ENCODE results near the gene PWWP2A. TPM values are rescaled to one million over a fixed set of nuclear protein-coding genes. Genes with fewer than 3 reads are reported as not detected.
"Not testable (repeated sequence)": the region's sequence is repeated elsewhere in the genome, so short reads cannot be mapped to it uniquely, and the experiment has no call there.

Gene PWWP2A
- total RNA-seq, 1 donor from 2014 or later, result 19.6 TPM

DNA sequence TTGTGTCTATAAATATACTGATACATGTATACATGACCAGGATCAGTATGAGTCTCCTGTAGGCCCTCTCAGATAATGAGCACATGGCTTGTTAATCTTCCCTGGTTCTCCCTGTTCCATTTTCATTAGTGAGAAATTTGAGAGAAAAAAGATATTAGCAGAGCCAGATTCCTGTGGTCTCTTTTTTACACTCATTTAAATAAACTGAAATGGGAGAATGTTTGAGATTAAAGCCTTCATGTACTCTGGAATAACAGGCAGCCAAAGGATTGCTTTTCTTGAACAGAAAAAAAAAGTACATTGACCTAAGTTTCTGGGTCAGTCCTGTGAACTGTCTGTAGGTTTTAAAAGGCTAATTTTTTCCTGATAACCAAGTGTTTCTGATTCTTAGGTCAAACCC lies 44.2 kb downstream of the PWWP2A start:
- H3K27me3 Mint-ChIP-seq (ENCODE audit: low read depth, unreplicated experiment), result no peaks in the 10 kb centered on the region
- no peak overlapping the region for H3K4me2 ChIP-seq (ENCODE audit: low read length)
- H3K4me1 Mint-ChIP-seq (ENCODE audit: low read depth, unreplicated experiment), result peaks cover 5% of the 10 kb centered on the region
- peak; percentile 49 for DNase-seq (ENCODE audit: low read depth)
- H3K9ac ChIP-seq (ENCODE audit: low read length), result no peak overlapping the region
- peak overlapping the region; percentile 58 for H3K27ac Mint-ChIP-seq (ENCODE audit: unreplicated experiment)
- H2AFZ ChIP-seq (ENCODE audit: low read depth, low read length), result no peak overlapping the region
- no peaks in the 10 kb centered on the region for H3K27me3 ChIP-seq (ENCODE audit: insufficient read depth, low read length)
- peaks cover 7% of the 10 kb centered on the region for H3K4me1 ChIP-seq (ENCODE audit: insufficient read depth, low read length)
- H3K27ac ChIP-seq (ENCODE audit: low read depth, low read length), result no peak overlapping the region
- peak overlapping the region; percentile 20 for H3K4me3 Mint-ChIP-seq (ENCODE audit: unreplicated experiment)
- H3K79me2 ChIP-seq (ENCODE audit: insufficient read depth, low read length), result no peaks in the 10 kb centered on the region
- H3K9me3 Mint-ChIP-seq (ENCODE audit: unreplicated experiment), result no peaks in the 10 kb centered on the region
- no peak for FAIRE-seq
- no peak overlapping the region for H3K4me3 ChIP-seq (ENCODE audit: insufficient read depth, low read depth, low read length)
- H3K36me3 Mint-ChIP-seq (ENCODE audit: low read depth, unreplicated experiment), result no peaks in the 10 kb centered on the region
- H4K20me1 ChIP-seq (ENCODE audit: insufficient read depth, low read length), result no peaks in the 10 kb centered on the region
- H3K36me3 ChIP-seq (ENCODE audit: insufficient read depth, low read length), result peaks cover 4% of the 10 kb centered on the region
- TF ChIP-seq, protein P1, sequence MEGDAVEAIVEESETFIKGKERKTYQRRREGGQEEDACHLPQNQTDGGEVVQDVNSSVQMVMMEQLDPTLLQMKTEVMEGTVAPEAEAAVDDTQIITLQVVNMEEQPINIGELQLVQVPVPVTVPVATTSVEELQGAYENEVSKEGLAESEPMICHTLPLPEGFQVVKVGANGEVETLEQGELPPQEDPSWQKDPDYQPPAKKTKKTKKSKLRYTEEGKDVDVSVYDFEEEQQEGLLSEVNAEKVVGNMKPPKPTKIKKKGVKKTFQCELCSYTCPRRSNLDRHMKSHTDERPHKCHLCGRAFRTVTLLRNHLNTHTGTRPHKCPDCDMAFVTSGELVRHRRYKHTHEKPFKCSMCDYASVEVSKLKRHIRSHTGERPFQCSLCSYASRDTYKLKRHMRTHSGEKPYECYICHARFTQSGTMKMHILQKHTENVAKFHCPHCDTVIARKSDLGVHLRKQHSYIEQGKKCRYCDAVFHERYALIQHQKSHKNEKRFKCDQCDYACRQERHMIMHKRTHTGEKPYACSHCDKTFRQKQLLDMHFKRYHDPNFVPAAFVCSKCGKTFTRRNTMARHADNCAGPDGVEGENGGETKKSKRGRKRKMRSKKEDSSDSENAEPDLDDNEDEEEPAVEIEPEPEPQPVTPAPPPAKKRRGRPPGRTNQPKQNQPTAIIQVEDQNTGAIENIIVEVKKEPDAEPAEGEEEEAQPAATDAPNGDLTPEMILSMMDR (IDR thresholded peaks at IDR 0.05; ENCODE audit: insufficient read depth, low read depth, low read length), result no peak
- no peak for TF ChIP-seq EZH2 (IDR thresholded peaks at IDR 0.05; ENCODE audit: insufficient read depth, low read length)
- H3K9me3 ChIP-seq (ENCODE audit: insufficient read depth, low read depth, low read length), result no peaks in the 10 kb centered on the region

DNA sequence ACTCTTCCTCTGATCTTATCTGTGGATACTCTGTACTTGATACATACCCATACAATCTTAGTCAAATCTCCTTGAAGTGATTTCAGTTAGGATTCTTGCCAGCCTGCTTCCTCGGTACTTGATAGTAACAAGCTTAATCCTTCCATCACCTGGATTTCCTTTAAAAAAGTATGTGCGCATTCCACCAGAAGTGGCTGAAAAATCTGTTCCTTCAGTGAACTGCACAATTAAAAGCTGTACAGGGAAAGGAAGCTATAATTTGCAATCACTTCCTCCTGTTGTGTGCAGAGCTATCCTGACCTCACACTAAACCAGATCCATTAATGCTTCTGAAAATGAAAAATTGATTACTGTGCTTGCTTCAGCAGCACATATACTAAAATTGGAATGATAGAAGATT lies 47.3 kb downstream of the PWWP2A start:
- Mint-ChIP-seq H3K36me3 (ENCODE audit: low read depth, unreplicated experiment) (no peaks in the 10 kb centered on the region), H3K27ac (ENCODE audit: unreplicated experiment) (no peak overlapping the region), H3K4me3 (ENCODE audit: unreplicated experiment) (no peak overlapping the region), H3K4me1 (ENCODE audit: low read depth, unreplicated experiment) (peaks cover 5% of the 10 kb centered on the region), H3K9me3 (ENCODE audit: unreplicated experiment) (no peaks in the 10 kb centered on the region), H3K27me3 (ENCODE audit: low read depth, unreplicated experiment) (no peaks in the 10 kb centered on the region)
- H3K27ac ChIP-seq (ENCODE audit: low read depth, low read length), result no peak overlapping the region
- no peaks in the 10 kb centered on the region for H3K79me2 ChIP-seq (ENCODE audit: insufficient read depth, low read length)
- TF ChIP-seq, protein P1 (IDR thresholded peaks at IDR 0.05; ENCODE audit: insufficient read depth, low read depth, low read length), result no peak
- H3K4me2 ChIP-seq (ENCODE audit: low read length), result no peak overlapping the region
- no peaks in the 10 kb centered on the region for H3K27me3 ChIP-seq (ENCODE audit: insufficient read depth, low read length)
- H3K9me3 ChIP-seq (ENCODE audit: insufficient read depth, low read depth, low read length), result no peaks in the 10 kb centered on the region
- H3K36me3 ChIP-seq (ENCODE audit: insufficient read depth, low read length), result no peaks in the 10 kb centered on the region
- H3K4me3 ChIP-seq (ENCODE audit: insufficient read depth, low read depth, low read length), result no peak overlapping the region
- H3K9ac ChIP-seq (ENCODE audit: low read length), result no peak overlapping the region
- FAIRE-seq, result no peak
- DNase-seq (ENCODE audit: low read depth), result no peak
- H3K4me1 ChIP-seq (ENCODE audit: insufficient read depth, low read length), result peaks cover 3% of the 10 kb centered on the region
- no peak overlapping the region for H2AFZ ChIP-seq (ENCODE audit: low read depth, low read length)
- H4K20me1 ChIP-seq (ENCODE audit: insufficient read depth, low read length), result no peaks in the 10 kb centered on the region

DNA sequence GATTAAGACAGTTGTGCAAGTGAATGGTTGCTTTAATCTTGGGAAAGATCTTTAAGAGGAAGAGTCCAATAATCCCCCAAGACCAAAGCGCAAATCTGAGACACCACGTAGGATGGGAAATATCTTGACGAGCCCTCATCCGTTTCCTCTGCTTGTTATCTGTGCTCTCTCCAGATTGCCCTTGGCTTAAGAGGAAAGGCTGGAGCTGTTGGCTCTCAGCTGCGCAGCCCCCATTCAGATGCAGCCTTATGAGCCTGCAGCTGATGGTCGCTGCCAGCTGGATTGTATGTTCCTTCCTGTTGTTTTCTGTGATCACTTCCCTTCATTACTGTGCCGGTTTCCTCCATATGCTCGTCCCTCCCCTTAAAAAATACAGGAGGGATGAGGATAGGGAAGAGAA lies 47.7 kb downstream of the PWWP2A start:
- no peaks in the 10 kb centered on the region for H3K27me3 ChIP-seq (ENCODE audit: insufficient read depth, low read length)
- H3K4me2 ChIP-seq (ENCODE audit: low read length), result no peak overlapping the region
- H3K79me2 ChIP-seq (ENCODE audit: insufficient read depth, low read length), result no peaks in the 10 kb centered on the region
- H3K9me3 ChIP-seq (ENCODE audit: insufficient read depth, low read depth, low read length), result no peaks in the 10 kb centered on the region
- TF ChIP-seq, protein P1 (IDR thresholded peaks at IDR 0.05; ENCODE audit: insufficient read depth, low read depth, low read length), result no peak
- no peaks in the 10 kb centered on the region for H3K36me3 ChIP-seq (ENCODE audit: insufficient read depth, low read length)
- FAIRE-seq (no peak), DNase-seq (ENCODE audit: low read depth) (no peak)
- peaks cover 3% of the 10 kb centered on the region for H3K4me1 ChIP-seq (ENCODE audit: insufficient read depth, low read length)
- Mint-ChIP-seq H3K36me3 (ENCODE audit: low read depth, unreplicated experiment) (no peaks in the 10 kb centered on the region), H3K4me3 (ENCODE audit: unreplicated experiment) (no peak overlapping the region), H3K27ac (ENCODE audit: unreplicated experiment) (no peak overlapping the region), H3K9me3 (ENCODE audit: unreplicated experiment) (no peaks in the 10 kb centered on the region), H3K4me1 (ENCODE audit: low read depth, unreplicated experiment) (peaks cover 5% of the 10 kb centered on the region), H3K27me3 (ENCODE audit: low read depth, unreplicated experiment) (no peaks in the 10 kb centered on the region)
- no peak overlapping the region for H3K4me3 ChIP-seq (ENCODE audit: insufficient read depth, low read depth, low read length)
- H2AFZ ChIP-seq (ENCODE audit: low read depth, low read length), result no peak overlapping the region
- H3K27ac ChIP-seq (ENCODE audit: low read depth, low read length), result no peak overlapping the region
- H4K20me1 ChIP-seq (ENCODE audit: insufficient read depth, low read length), result no peaks in the 10 kb centered on the region
- H3K9ac ChIP-seq (ENCODE audit: low read length), result no peak overlapping the region

DNA sequence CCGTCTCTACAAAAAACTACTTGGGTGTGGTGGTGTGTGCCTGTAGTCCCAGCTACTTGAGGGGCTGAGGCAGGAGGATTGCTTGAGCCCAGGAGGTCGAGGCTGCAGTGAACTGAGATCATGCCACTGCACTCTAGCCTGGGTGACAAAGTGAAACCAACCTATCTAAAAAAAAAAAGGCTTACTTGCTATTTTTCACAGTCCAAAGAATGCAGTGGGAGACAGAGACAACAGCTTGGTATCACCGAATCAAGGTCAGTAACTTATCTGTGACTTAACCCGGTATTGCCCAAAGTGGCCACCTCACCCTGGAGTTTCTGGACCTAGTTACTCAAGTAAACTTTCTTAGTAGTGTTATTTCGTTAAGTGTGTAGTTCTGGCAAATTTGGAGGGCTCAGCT lies 50.1 kb downstream of the PWWP2A start:
- not testable (repeated sequence) for H3K79me2 ChIP-seq (ENCODE audit: insufficient read depth, low read length); H3K36me3 Mint-ChIP-seq (ENCODE audit: low read depth, unreplicated experiment); H3K9ac ChIP-seq (ENCODE audit: low read length); H4K20me1 ChIP-seq (ENCODE audit: insufficient read depth, low read length); H3K9me3 ChIP-seq (ENCODE audit: insufficient read depth, low read depth, low read length); H3K27ac Mint-ChIP-seq (ENCODE audit: unreplicated experiment); H3K27me3 Mint-ChIP-seq (ENCODE audit: low read depth, unreplicated experiment); H3K4me2 ChIP-seq (ENCODE audit: low read length); H3K36me3 ChIP-seq (ENCODE audit: insufficient read depth, low read length); H3K4me1 Mint-ChIP-seq (ENCODE audit: low read depth, unreplicated experiment); H3K9me3 Mint-ChIP-seq (ENCODE audit: unreplicated experiment); DNase-seq (ENCODE audit: low read depth); H2AFZ ChIP-seq (ENCODE audit: low read depth, low read length); H3K27me3 ChIP-seq (ENCODE audit: insufficient read depth, low read length); H3K27ac ChIP-seq (ENCODE audit: low read depth, low read length); H3K4me3 Mint-ChIP-seq (ENCODE audit: unreplicated experiment); H3K4me3 ChIP-seq (ENCODE audit: insufficient read depth, low read depth, low read length); H3K4me1 ChIP-seq (ENCODE audit: insufficient read depth, low read length); FAIRE-seq

All from astrocyte (in vitro differentiated cells and primary cell).